ENCODE data around the gene UBAP2L.

UBAP2L gene

GRCh38 chr1:154220071-154220969 lies at the start of gene UBAP2L:
Gene UBAP2L (plus strand): TSS chr1:154220955. CDS start chr1:154225124, 4,169 bp downstream.
- ATAC-seq: peak; percentile 94
- TF ChIP-seq ZC3H10 (CRISPR knock-in tag; IDR thresholded peaks at IDR 0.05) (no peak), SNAI2 (CRISPR knock-in tag; IDR thresholded peaks at IDR 0.05) (no peak), TSHZ2 (CRISPR knock-in tag; IDR thresholded peaks at IDR 0.05) (peak; percentile 11; the same call in 1 of the 2 replicates), ESRRG (CRISPR knock-in tag; IDR thresholded peaks at IDR 0.05) (no peak), ZNF565 (CRISPR knock-in tag; conservative IDR thresholded peaks at IDR 0.05; ENCODE audit: low read depth) (no peak), RARB (CRISPR knock-in tag; IDR thresholded peaks at IDR 0.05) (0 out of 2 replicates have a peak, but pooled peaks have one; percentile 24), CSDC2 (CRISPR knock-in tag; IDR thresholded peaks at IDR 0.05) (peak; percentile 50; the same call in 1 of the 2 replicates), ARNTL (CRISPR knock-in tag; IDR thresholded peaks at IDR 0.05; ENCODE audit: borderline replicate concordance, low read depth) (0 out of 2 replicates have a peak, but pooled peaks have one; percentile 35), POU6F1 (CRISPR knock-in tag; IDR thresholded peaks at IDR 0.05; ENCODE audit: borderline replicate concordance, low read depth) (peak; percentile 76; the same call in 1 of the 2 replicates), CSRNP3 (CRISPR knock-in tag; IDR thresholded peaks at IDR 0.05) (no peak)

GRCh38 chr1:154171223-154171583 lies 49.6 kb upstream of the UBAP2L start:
- no peak for ATAC-seq
- TF ChIP-seq ZC3H10 (CRISPR knock-in tag; IDR thresholded peaks at IDR 0.05) (no peak), SNAI2 (CRISPR knock-in tag; IDR thresholded peaks at IDR 0.05) (no peak), CSDC2 (CRISPR knock-in tag; IDR thresholded peaks at IDR 0.05) (no peak), OSR1 (CRISPR knock-in tag; IDR thresholded peaks at IDR 0.05) (no peak), BACH2 (CRISPR knock-in tag; IDR thresholded peaks at IDR 0.05; ENCODE audit: borderline replicate concordance) (no peak), PPARA (CRISPR knock-in tag; IDR thresholded peaks at IDR 0.05; ENCODE audit: borderline replicate concordance) (no peak), TCF4 (CRISPR knock-in tag; IDR thresholded peaks at IDR 0.05; ENCODE audit: borderline replicate concordance) (no peak), GLIS3 (CRISPR knock-in tag; IDR thresholded peaks at IDR 0.05) (no peak), ZNF8 (CRISPR knock-in tag; IDR thresholded peaks at IDR 0.05) (no peak), ESRRG (CRISPR knock-in tag; IDR thresholded peaks at IDR 0.05) (no peak), TSHZ2 (CRISPR knock-in tag; IDR thresholded peaks at IDR 0.05) (no peak), ZFP3 (CRISPR knock-in tag; IDR thresholded peaks at IDR 0.05) (no peak), ZNF565 (CRISPR knock-in tag; conservative IDR thresholded peaks at IDR 0.05; ENCODE audit: low read depth) (no peak), CREB5 (CRISPR knock-in tag; IDR thresholded peaks at IDR 0.05; ENCODE audit: low read depth) (no peak), RARB (CRISPR knock-in tag; IDR thresholded peaks at IDR 0.05) (no peak), POU6F1 (CRISPR knock-in tag; IDR thresholded peaks at IDR 0.05; ENCODE audit: borderline replicate concordance, low read depth) (no peak), ARNTL (CRISPR knock-in tag; IDR thresholded peaks at IDR 0.05; ENCODE audit: borderline replicate concordance, low read depth) (no peak)
